Measurements from ENCODE around the gene AICDA. TPM values are rescaled to one million over a fixed set of nuclear protein-coding genes. Genes with fewer than 3 reads are reported as not detected.

AICDA gene
- total RNA-seq, 1 donor from 2014 or later: not detected

- DNase-seq (ENCODE audit: extremely low read depth, low read depth, low spot score): no peak
Observed at GRCh38 chr12:8559676-8560075, 53.0 kb downstream of the AICDA start.

- DNase-seq (ENCODE audit: extremely low read depth, low read depth, low spot score): no peak
Observed at GRCh38 chr12:8556531-8557097, 56.0 kb downstream of the AICDA start.

- DNase-seq (ENCODE audit: extremely low read depth, low read depth, low spot score): peak; percentile 54
Observed at GRCh38 chr12:8554451-8555195, 58.0 kb downstream of the AICDA start.

GRCh38 chr12:8553088-8553627 is 59.5 kb downstream of the AICDA start:
- DNase-seq (ENCODE audit: extremely low read depth, low read depth, low spot score): no peak

Other genes starting within 250 kb of the AICDA start
- gene CLEC6A, start 156.9 kb downstream of the AICDA start, total RNA-seq: not detected in 2 replicates
- gene CLEC4D, start 99.4 kb downstream of the AICDA start, total RNA-seq: not detected in 2 replicates
- 0.41 and 0.58 TPM in 2 replicates for gene CLEC4E, start 72.0 kb downstream of the AICDA start, total RNA-seq
- gene MFAP5, start 50.0 kb upstream of the AICDA start, total RNA-seq: 0.92 TPM in 1 of 2 replicates, not detected in the other
- gene RIMKLB, start 85.1 kb upstream of the AICDA start, total RNA-seq: 30.1 and 63.9 TPM in 2 replicates
- gene A2ML1, start 209.8 kb upstream of the AICDA start, total RNA-seq: not detected in 2 replicates

Measured in glomerular endothelial cell (primary cell).